HepG2 (cell line): ENCODE results near the gene FAM177B. TPM values are rescaled to one million over a fixed set of nuclear protein-coding genes. Genes with fewer than 3 reads are reported as not detected.
A peak's percentile ranks its signal among the peaks of the same experiment; 100 is the strongest.

Experiments used
- ATAC-seq: fragments of 200-7000 bp; cut with Tn5 transposase; 3 replicates; pipeline ENCODE4 v1.9.1; 2020; ENCODE audit warnings: mild to moderate bottlenecking, moderate library complexity
- BruUV-seq: library from RNA; stranded (reverse); fragments of 400-500 nt; replicated peaks from 2 replicates; lab custom pipeline; 2021; lab: Mats Ljungman, UMichigan
- CTCF ChIA-PET: fragments of 300-600 bp; formaldehyde crosslinking; extraction: SDS; loops from one replicate; lab custom pipeline; 2021; ENCODE audit warnings: low total read pairs, inconsistent platforms, low intra/inter-chr PET ratio; lab: Yijun Ruan, JAX
- POLR2A ChIA-PET: fragments of 350-600 bp; sonication (Branson Sonifier 250); formaldehyde crosslinking; loops from one replicate; lab custom pipeline; 2020; ENCODE audit warnings: antibody characterized with exemption, inconsistent platforms; lab: Yijun Ruan, JAX
- DNase-seq: peaks from one replicate; pipeline ENCODE4 v3.0.0-alpha.2; 2015; ENCODE audit warnings: low spot score
- FAIRE-seq: peaks from 3 replicates; lab custom pipeline; 2011; peaks lifted over from hg19 to GRCh38; lab: Jason Lieb, UNC
- H2AFZ ChIP-seq: one replicate; pipeline ENCODE4 v1.6.1; 2011; ENCODE audit warnings: low read length, inconsistent platforms
- H3K27ac ChIP-seq: fragments of 300-600 bp; 3 replicates; pipeline ENCODE4 v1.8.0; 2011; ENCODE audit warnings: mixed run types, mild to moderate bottlenecking, mixed read lengths, low read length, inconsistent platforms; ENCODE audit not compliant: insufficient read depth; ENCODE audit errors: extremely low read length
- H3K27me3 ChIP-seq, 2 experiments: fragments of 200-600 bp in 1 of 2; 2 replicates in 1 of 2; 3 replicates in 1 of 2; pipeline versions ENCODE4 v1.6.0 to v1.8.0; 2011; ENCODE audit warnings: low read length in 2 of 2, mild to moderate bottlenecking in 2 of 2, moderate library complexity in 2 of 2, inconsistent platforms in 1 of 2; ENCODE audit not compliant: insufficient read depth in 2 of 2, control insufficient read depth in 1 of 2
- H3K36me3 ChIP-seq, 2 experiments: fragments of 200-600 bp in 1 of 2; replicated peaks in 1 of 2; 2 replicates in 1 of 2; 3 replicates in 1 of 2; pipeline versions ENCODE4 v1.5.1 to v1.8.0; 2011; ENCODE audit warnings: low read length in 2 of 2, inconsistent platforms in 1 of 2; ENCODE audit not compliant: insufficient read depth in 2 of 2, control insufficient read depth in 1 of 2
- H3K4me1 ChIP-seq: 2 replicates; pipeline ENCODE4 v1.5.1; 2012; ENCODE audit warnings: low read length, inconsistent platforms; ENCODE audit not compliant: insufficient read depth
- H3K4me2 ChIP-seq: 2 replicates; pipeline ENCODE4 v1.6.0; 2011; ENCODE audit warnings: low read depth, low read length, inconsistent platforms
- H3K4me3 ChIP-seq, 3 experiments: fragments of 200-600 bp in 1 of 3; sonication (generic), shearing (Covaris generic) in 1 of 3; replicated peaks in 1 of 3; 2 replicates each; pipeline ENCODE4 v1.5.1; 2011 to 2016; ENCODE audit warnings: low read length in 3 of 3, inconsistent platforms in 2 of 3, low read depth in 2 of 3, mild to moderate bottlenecking in 2 of 3, control low read depth in 1 of 3, mixed read lengths in 1 of 3; ENCODE audit not compliant: insufficient read depth in 1 of 3
- H3K79me2 ChIP-seq: one replicate; pipeline ENCODE4 v1.6.1; 2011; ENCODE audit warnings: low read length, inconsistent platforms; ENCODE audit not compliant: insufficient read depth
- H3K9ac ChIP-seq: 2 replicates; pipeline ENCODE4 v1.6.0; 2011; ENCODE audit warnings: mild to moderate bottlenecking, low read depth, low read length, inconsistent platforms; ENCODE audit not compliant: insufficient read depth
- H3K9me3 ChIP-seq: 2 replicates; pipeline ENCODE4 v1.5.1; 2012; ENCODE audit warnings: mild to moderate bottlenecking, low read length
- H4K20me1 ChIP-seq: 2 replicates; pipeline ENCODE4 v1.6.0; 2011; ENCODE audit warnings: inconsistent platforms, mild to moderate bottlenecking, low read length, moderate library complexity; ENCODE audit not compliant: insufficient read depth
- RAD21 ChIP-seq: fragments of 450-650 bp; formaldehyde crosslinking; IDR thresholded peaks from 2 replicates; pipeline ENCODE4 v1.5.0; 2020; ENCODE audit warnings: mild to moderate bottlenecking
- TARDBP ChIP-seq: sonication (generic); formaldehyde crosslinking; IDR thresholded peaks from 2 replicates; pipeline ENCODE4 v1.8.0; 2022; ENCODE audit warnings: mild to moderate bottlenecking, missing genetic modification reagents
- TGIF2 ChIP-seq: IDR thresholded peaks from 2 replicates; pipeline ENCODE4 v1.6.1; 2016; ENCODE audit warnings: control low read depth, missing compliant biosample characterization
- ZNF33A ChIP-seq: sonication (generic); formaldehyde crosslinking; IDR thresholded peaks from 2 replicates; pipeline ENCODE4 v1.5.1; 2020; ENCODE audit warnings: missing genetic modification reagents, mild to moderate bottlenecking, moderate library complexity, borderline replicate concordance
- ZNF713 ChIP-seq: sonication (generic); formaldehyde crosslinking; IDR thresholded peaks from 2 replicates; pipeline ENCODE4 v1.4.0; 2020; ENCODE audit warnings: mild to moderate bottlenecking, missing genetic modification reagents
- WGBS: methylation state at CpG from one replicate; pipeline ENCODE4 v1.1.6; 2017; ENCODE audit warnings: low lambda C conversion rate; 5-methylcytosine and 5-hydroxymethylcytosine counted together
- in situ Hi-C: cut with HindIII; loops from 2 replicates; pipeline ENCODE4 v1.10.0; 2017; ENCODE audit warnings: low pct_unique_long_range_greater_than_20kb; ENCODE audit not compliant: extremely low pct_ligation_motif_present
- intact Hi-C: fragments of 100-400 bp; cut with micrococcal nuclease; formaldehyde crosslinking; loops from one replicate; pipeline ENCODE4 v1.10.0; 2022; ENCODE audit not compliant: unreplicated experiment
- polyA plus RNA-seq, 8 experiments: library from polyadenylated mRNA; depleted of rRNA in 3 of 8; stranded (reverse) in 7 of 8; unstranded in 1 of 8; fragments of >200 nt; fragmentation: Illumina TruSeq in 4 of 8; extraction: Trizol in 4 of 8; gene quantifications; 2 replicates each; pipeline versions ENCODE4 v1.2.1 to v1.2.3, GENCODE V29; 2011 to 2016; ENCODE audit warnings: low read depth in 4 of 8, missing spikeins in 1 of 8, mixed read lengths in 1 of 8; ENCODE audit not compliant: insufficient read depth in 1 of 8
- total RNA-seq, 5 experiments: library from RNA; depleted of rRNA; stranded (reverse); fragments of >200 nt; fragmentation: Illumina TruSeq; extraction: Trizol; gene quantifications; 2 replicates each; pipeline ENCODE4 v1.2.3, GENCODE V29; 2016; ENCODE audit warnings: low read depth in 1 of 5
- TF ChIP-seq, protein P1 (sequence below): IDR thresholded peaks from 2 replicates; pipeline ENCODE4 v1.6.1; 2016; ENCODE audit warnings: mild to moderate bottlenecking, missing biosample characterization, missing genetic modification reagents
- TF ChIP-seq, protein P2 (sequence below): sonication (generic); formaldehyde crosslinking; IDR thresholded peaks from 2 replicates; pipeline ENCODE4 v1.4.0; 2020; ENCODE audit warnings: missing genetic modification reagents
- TF ChIP-seq, protein P3 (sequence below): sonication (generic); formaldehyde crosslinking; IDR thresholded peaks from 2 replicates; pipeline ENCODE4 v1.5.0; 2020; ENCODE audit warnings: mild to moderate bottlenecking, missing genetic modification reagents
- TF ChIP-seq, protein P4 (sequence below): sonication (generic); formaldehyde crosslinking; IDR thresholded peaks from 2 replicates; pipeline ENCODE4 v1.4.0; 2020; ENCODE audit warnings: missing genetic modification reagents
- TF ChIP-seq, protein P5 (sequence below): sonication (generic); formaldehyde crosslinking; IDR thresholded peaks from 2 replicates; pipeline ENCODE4 v1.4.0; 2020; ENCODE audit warnings: missing genetic modification reagents, borderline replicate concordance
- TF ChIP-seq, protein P6 (sequence below): sonication (generic); formaldehyde crosslinking; IDR thresholded peaks from 2 replicates; pipeline ENCODE4 v1.9.0; 2021; ENCODE audit warnings: missing genetic modification reagents, borderline replicate concordance

FAM177B gene
- total and polyA plus RNA-seq, 2 of the 13 experiments (the other 11 are each of a cell fraction or from before 2014, with no cell fraction given): 0.05 TPM; not detected in 1

DNA sequence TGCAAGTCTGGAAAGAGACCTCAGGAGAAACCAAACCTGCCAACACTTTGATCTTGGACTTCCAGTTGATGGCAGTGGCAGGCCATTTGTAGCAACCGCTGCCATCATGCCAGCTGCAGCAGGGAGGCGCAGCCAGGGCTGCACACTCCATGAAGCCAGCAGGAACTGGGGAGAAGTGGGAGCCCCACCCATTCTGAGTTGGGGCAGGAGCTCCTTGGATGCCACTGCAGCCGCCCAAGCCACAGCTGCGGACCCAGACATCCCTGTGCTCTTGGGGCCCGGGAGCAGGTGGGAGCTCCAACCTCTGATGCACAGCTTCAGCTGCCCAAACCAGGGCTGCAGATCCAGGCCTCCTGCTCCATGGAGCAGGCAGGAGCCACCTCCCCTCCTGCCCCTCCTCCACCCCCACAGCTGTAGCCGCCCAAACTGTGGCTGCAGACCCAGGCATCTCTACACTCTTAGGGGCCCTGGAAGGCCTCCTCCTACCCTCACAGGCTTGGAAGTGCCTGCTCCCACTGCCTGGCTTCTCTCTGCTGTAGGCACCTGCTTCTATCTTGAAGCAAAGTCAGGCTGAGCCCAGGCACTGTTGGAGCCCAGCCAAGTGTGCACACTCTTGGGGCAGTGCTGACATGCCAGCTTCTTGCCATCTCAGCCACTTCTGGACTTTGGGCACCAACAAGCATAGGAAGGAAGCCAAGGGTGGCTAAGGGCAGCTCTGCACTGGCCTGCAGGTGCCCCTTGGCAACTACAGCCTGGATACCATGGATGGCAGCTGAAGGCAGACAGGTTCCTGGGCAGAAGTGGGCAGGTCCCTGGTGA lies 57.9 kb downstream of the FAM177B start:
- H3K9me3 ChIP-seq: no peaks in the 10 kb centered on the region
- no peak overlapping the region for H3K4me2 ChIP-seq
- ChIA-PET POLR2A (no interaction called here), CTCF (interaction anchor here (3.7 kb wide), 1 partner anchor 287 kb away, joined by 49 read pairs; no protein-coding TSS in a partner anchor)
- in situ Hi-C loops (loop anchor here (5.0 kb wide), 1 partner anchor 292 kb away; no protein-coding TSS in a partner anchor), intact Hi-C loops (loop anchor here (1.0 kb wide), 1 partner anchor 207 kb away; no protein-coding TSS in a partner anchor)
- no peak overlapping the region for H3K9ac ChIP-seq
- no peaks in the 10 kb centered on the region for H3K27me3 ChIP-seq
- H3K27ac ChIP-seq: no peak overlapping the region
- FAIRE-seq (no peak), DNase-seq (no peak), ATAC-seq (peak; percentile 68)
- H4K20me1 ChIP-seq: no peaks in the 10 kb centered on the region
- H2AFZ ChIP-seq: no peak overlapping the region
- H3K4me3 ChIP-seq: no peak overlapping the region
- H3K4me1 ChIP-seq: peaks cover 13% of the 10 kb centered on the region
- no TSS peak for BruUV-seq
- no peaks in the 10 kb centered on the region for H3K79me2 ChIP-seq
- H3K36me3 ChIP-seq: no peaks in the 10 kb centered on the region
- 47% methylated on average over 3 of the region's 6 CpGs for WGBS
- no peak for TF ChIP-seq TGIF2 (CRISPR knock-in tag)
- TF ChIP-seq, protein P1, sequence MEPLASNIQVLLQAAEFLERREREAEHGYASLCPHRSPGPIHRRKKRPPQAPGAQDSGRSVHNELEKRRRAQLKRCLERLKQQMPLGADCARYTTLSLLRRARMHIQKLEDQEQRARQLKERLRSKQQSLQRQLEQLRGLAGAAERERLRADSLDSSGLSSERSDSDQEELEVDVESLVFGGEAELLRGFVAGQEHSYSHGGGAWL (CRISPR knock-in tag): no peak
- TF ChIP-seq ZNF33A (CRISPR knock-in tag): no peak
- TF ChIP-seq, protein P2, sequence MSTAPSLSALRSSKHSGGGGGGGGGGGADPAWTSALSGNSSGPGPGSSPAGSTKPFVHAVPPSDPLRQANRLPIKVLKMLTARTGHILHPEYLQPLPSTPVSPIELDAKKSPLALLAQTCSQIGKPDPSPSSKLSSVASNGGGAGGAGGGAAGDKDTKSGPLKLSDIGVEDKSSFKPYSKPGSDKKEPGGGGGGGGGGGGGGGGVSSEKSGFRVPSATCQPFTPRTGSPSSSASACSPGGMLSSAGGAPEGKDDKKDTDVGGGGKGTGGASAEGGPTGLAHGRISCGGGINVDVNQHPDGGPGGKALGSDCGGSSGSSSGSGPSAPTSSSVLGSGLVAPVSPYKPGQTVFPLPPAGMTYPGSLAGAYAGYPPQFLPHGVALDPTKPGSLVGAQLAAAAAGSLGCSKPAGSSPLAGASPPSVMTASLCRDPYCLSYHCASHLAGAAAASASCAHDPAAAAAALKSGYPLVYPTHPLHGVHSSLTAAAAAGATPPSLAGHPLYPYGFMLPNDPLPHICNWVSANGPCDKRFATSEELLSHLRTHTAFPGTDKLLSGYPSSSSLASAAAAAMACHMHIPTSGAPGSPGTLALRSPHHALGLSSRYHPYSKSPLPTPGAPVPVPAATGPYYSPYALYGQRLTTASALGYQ: no peak
- TF ChIP-seq, protein P3, sequence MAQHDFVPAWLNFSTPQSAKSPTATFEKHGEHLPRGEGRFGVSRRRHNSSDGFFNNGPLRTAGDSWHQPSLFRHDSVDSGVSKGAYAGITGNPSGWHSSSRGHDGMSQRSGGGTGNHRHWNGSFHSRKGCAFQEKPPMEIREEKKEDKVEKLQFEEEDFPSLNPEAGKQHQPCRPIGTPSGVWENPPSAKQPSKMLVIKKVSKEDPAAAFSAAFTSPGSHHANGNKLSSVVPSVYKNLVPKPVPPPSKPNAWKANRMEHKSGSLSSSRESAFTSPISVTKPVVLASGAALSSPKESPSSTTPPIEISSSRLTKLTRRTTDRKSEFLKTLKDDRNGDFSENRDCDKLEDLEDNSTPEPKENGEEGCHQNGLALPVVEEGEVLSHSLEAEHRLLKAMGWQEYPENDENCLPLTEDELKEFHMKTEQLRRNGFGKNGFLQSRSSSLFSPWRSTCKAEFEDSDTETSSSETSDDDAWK (CRISPR knock-in tag): no peak
- TF ChIP-seq, protein P4, sequence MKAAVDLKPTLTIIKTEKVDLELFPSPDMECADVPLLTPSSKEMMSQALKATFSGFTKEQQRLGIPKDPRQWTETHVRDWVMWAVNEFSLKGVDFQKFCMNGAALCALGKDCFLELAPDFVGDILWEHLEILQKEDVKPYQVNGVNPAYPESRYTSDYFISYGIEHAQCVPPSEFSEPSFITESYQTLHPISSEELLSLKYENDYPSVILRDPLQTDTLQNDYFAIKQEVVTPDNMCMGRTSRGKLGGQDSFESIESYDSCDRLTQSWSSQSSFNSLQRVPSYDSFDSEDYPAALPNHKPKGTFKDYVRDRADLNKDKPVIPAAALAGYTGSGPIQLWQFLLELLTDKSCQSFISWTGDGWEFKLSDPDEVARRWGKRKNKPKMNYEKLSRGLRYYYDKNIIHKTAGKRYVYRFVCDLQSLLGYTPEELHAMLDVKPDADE (CRISPR knock-in tag): no peak
- TF ChIP-seq ZNF713 (CRISPR knock-in tag): no peak
- 0 out of 2 replicates have a peak, but pooled peaks have one; percentile 39 for TF ChIP-seq RAD21 (CRISPR knock-in tag)
- TF ChIP-seq TARDBP: no peak
- TF ChIP-seq, protein P5, sequence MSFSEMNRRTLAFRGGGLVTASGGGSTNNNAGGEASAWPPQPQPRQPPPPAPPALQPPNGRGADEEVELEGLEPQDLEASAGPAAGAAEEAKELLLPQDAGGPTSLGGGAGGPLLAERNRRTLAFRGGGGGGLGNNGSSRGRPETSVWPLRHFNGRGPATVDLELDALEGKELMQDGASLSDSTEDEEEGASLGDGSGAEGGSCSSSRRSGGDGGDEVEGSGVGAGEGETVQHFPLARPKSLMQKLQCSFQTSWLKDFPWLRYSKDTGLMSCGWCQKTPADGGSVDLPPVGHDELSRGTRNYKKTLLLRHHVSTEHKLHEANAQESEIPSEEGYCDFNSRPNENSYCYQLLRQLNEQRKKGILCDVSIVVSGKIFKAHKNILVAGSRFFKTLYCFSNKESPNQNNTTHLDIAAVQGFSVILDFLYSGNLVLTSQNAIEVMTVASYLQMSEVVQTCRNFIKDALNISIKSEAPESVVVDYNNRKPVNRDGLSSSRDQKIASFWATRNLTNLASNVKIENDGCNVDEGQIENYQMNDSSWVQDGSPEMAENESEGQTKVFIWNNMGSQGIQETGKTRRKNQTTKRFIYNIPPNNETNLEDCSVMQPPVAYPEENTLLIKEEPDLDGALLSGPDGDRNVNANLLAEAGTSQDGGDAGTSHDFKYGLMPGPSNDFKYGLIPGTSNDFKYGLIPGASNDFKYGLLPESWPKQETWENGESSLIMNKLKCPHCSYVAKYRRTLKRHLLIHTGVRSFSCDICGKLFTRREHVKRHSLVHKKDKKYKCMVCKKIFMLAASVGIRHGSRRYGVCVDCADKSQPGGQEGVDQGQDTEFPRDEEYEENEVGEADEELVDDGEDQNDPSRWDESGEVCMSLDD (CRISPR knock-in tag): no peak
- TF ChIP-seq, protein P6, sequence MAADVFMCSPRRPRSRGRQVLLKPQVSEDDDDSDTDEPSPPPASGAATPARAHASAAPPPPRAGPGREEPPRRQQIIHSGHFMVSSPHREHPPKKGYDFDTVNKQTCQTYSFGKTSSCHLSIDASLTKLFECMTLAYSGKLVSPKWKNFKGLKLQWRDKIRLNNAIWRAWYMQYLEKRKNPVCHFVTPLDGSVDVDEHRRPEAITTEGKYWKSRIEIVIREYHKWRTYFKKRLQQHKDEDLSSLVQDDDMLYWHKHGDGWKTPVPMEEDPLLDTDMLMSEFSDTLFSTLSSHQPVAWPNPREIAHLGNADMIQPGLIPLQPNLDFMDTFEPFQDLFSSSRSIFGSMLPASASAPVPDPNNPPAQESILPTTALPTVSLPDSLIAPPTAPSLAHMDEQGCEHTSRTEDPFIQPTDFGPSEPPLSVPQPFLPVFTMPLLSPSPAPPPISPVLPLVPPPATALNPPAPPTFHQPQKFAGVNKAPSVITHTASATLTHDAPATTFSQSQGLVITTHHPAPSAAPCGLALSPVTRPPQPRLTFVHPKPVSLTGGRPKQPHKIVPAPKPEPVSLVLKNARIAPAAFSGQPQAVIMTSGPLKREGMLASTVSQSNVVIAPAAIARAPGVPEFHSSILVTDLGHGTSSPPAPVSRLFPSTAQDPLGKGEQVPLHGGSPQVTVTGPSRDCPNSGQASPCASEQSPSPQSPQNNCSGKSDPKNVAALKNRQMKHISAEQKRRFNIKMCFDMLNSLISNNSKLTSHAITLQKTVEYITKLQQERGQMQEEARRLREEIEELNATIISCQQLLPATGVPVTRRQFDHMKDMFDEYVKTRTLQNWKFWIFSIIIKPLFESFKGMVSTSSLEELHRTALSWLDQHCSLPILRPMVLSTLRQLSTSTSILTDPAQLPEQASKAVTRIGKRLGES (CRISPR knock-in tag): no peak
